ENCODE measurements around the gene ULBP3. TPM values are rescaled to one million over a fixed set of nuclear protein-coding genes. Genes with fewer than 3 reads are reported as not detected.

The ULBP3 gene
- total RNA-seq, 3 donors from 2014 or later = 0.32 to 1.9 (median 1.9) TPM

Other genes with a start within 250 kb of the ULBP3 start
- 10 to 100 TPM; 16.2 to 27.2 (median 26.1) TPM for gene LRP11, start 204.8 kb downstream of the ULBP3 start, total RNA-seq
- under 1 TPM in 2 of 3 donors, not detected in 1; 0.16 to 0.58 TPM for gene RAET1E, start 171.0 kb downstream of the ULBP3 start, total RNA-seq
- gene RAET1G, start 146.0 kb downstream of the ULBP3 start, total RNA-seq = under 1 TPM in 1 of 3 donors, not detected in 2; 0.41 TPM
- under 1 TPM in 1 of 3 donors, not detected in 2; 0.43 TPM for gene ULBP2, start 127.1 kb downstream of the ULBP3 start, total RNA-seq
- gene ULBP1, start 105.2 kb downstream of the ULBP3 start, total RNA-seq = not detected
- not detected for gene RAET1L, start 43.6 kb downstream of the ULBP3 start, total RNA-seq
- 10 to 100 TPM; 11.1 to 33.5 (median 25.2) TPM for gene PPP1R14C, start 73.9 kb upstream of the ULBP3 start, total RNA-seq

All from mucosa of descending colon (tissue), 3 donors.